ENCODE measurements around the gene SRSF10.
"Not testable (repeated sequence)": the region's sequence is repeated elsewhere in the genome, so short reads cannot be mapped to it uniquely, and the experiment has no call there.

SRSF10 gene

GRCh38 chr1:23979881-23980727, at the start of gene SRSF10:
Gene SRSF10, minus strand, starts transcription at chr1:23980327. Its CDS starts 72 bp downstream, at chr1:23980255.
- peak; percentile 100 for DNase-seq (ENCODE audit: low read depth)

GRCh38 chr1:24027838-24028468, 47.8 kb upstream of the SRSF10 start:
- no peak for DNase-seq (ENCODE audit: low read depth)

DNA sequence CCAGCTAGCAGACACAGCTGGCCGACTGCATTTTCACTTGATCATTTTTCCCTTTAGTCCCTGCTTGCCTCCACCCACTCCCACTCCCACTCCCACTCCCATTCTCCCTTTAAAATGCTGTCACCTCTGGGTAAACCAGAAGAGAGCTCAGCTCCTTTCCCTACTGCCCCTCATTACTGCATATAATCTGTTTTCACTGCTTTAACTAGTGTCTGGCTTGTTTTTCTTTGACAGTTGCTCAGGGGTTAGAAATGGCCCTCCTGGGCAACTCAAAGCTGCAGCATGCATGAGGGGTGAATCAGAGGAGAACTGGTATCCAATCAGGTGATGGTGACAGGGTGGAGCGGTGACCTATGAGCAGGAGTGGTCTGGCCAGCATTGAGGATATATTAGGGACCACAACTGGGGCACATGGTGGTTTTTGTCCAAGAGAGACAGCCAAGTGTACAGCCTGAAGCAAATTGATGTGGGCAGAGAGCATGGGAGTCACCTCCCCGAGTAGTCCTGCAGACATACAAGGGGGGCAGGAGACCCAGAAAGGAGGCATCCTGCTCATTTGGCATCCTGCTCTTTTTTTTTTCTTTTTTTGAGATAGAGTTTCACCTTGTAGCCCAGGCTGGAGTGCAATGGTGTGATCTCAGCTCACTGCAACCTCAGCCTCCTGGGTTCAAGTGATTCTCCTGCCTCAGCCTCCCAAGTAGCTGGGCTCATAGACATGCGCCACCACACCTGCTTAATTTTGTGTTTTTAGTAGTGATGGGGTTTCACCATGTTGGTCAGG, 42.6 kb upstream of the SRSF10 start:
- DNase-seq (ENCODE audit: low read depth): no peak

- DNase-seq (ENCODE audit: low read depth): no peak
These were observed 41.5 kb upstream of the SRSF10 start for GRCh38 chr1:24021403-24022266.

GRCh38 chr1:24020470-24020869, 40.3 kb upstream of the SRSF10 start:
- DNase-seq (ENCODE audit: low read depth): no peak

DNA sequence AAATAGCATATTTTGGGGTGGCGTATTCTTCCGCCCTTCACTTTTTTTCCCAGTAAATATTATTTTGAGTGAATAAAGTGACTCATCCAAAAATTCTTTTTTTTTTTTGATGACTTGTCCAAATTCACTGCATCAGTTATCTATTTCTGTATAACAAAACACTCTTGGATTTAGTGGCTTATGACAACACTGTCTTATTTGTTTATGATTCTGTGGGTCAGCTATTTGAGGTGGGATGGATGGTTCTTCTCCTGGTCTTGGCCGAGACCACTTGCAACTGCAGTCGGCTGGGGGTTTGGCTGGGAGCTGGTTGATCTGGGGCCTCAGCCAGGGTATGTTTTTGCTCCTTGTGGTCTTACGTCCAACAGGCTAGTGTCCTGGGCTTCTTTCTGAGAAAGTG, 39.9 kb upstream of the SRSF10 start:
- no peak for DNase-seq (ENCODE audit: low read depth)

- no peak for DNase-seq (ENCODE audit: low read depth)
These were observed 38.8 kb upstream of the SRSF10 start for GRCh38 chr1:24018611-24019580.

DNA sequence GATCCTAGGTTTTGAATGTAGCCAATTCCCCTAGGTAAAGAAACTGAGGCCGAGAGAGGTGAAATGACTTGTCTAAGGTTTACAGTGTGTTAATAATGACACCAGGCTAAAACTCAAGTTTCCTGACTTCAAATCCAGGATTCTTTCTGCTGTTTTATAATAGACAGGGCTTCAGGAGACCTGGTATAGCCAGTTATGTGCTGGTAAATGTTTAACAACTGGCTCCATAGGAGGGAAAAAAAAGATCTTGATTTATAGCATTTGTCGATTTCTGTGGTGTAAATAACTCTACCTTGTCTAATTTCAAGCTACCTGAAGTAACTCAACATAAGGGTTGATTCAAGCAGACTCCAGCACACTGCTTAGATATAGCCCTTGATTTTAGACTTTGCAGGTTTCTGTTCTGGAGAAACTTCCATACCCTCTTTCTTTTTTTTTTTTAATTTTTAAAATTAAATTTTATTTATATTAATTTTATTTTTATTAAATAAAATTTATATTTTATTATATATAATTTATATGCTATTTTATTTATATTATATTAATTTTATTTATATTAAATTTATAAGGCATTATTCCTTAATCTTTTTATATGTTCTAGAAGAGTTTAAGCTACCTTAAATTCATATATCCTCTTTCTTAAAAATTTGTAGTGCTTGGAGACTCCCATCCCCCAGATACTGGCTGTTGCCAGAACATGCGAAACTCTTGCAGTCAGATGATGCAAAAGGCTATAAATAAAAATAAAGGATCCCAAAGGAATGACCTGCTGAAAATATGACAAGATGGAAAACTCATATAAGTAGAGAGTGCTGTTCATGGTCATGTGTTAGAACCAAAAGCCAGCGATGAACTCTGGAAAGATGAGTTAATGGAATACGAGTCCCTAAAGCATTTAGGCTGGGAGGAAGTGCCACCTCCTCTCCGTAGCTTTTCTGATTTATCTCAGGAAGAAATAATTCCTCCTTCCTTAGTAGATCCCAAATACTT, 35.4 kb upstream of the SRSF10 start:
- no peak for DNase-seq (ENCODE audit: low read depth)

GRCh38 chr1:24012878-24013277, 32.8 kb upstream of the SRSF10 start:
- DNase-seq (ENCODE audit: low read depth): not testable (repeated sequence)

DNA sequence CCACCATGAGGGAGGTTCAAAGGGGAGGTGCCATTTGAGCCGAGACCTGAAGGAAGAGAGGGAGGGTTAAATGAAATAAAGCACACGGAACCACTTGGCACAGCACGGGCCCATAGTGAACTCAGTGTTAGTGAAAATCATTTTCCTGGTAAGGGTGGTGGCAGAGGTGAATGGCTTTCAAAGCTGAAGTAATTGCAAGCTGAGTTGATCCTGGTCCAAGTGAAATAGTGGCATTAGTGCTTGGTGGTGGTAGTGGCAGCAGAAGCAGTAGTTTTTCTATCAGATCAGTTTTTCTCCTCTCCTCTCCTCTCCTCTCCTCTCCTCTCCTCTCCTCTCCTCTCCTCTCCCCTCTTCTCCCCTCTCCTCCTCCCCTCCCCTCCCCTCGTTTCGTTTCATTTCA, 30.5 kb upstream of the SRSF10 start:
- DNase-seq (ENCODE audit: low read depth): no peak

GRCh38 chr1:24009406-24009805, 29.3 kb upstream of the SRSF10 start:
- DNase-seq (ENCODE audit: low read depth): no peak

DNA sequence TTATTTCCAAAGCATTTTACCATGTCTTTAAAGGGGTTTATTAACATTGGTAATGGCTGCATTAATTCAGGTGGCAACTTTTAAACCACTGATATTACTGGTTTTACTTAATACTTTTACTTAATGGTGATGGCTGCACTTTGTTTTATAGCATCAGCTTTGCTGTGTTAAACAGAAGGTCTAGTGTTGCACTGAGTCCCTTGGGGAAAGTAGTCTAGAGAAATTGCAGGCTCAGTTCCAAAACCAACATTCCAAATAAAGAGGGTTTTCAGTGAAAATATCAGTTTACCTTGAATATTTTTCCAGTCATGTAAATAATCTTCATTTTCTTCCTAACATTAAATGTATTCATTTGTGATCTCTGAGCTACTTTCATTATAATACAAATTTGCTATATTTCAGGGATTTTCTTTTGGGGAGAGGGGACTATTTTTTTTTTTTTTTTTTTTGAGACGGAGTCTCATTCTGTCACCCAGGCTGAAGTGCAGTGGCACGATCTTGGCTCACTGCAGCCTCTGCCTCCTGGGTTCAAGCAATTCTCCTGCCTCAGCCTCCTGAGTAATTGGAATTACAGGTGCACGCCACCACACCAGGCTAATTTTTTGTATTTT, 28.6 kb upstream of the SRSF10 start:
- DNase-seq (ENCODE audit: low read depth): not testable (repeated sequence)

DNA sequence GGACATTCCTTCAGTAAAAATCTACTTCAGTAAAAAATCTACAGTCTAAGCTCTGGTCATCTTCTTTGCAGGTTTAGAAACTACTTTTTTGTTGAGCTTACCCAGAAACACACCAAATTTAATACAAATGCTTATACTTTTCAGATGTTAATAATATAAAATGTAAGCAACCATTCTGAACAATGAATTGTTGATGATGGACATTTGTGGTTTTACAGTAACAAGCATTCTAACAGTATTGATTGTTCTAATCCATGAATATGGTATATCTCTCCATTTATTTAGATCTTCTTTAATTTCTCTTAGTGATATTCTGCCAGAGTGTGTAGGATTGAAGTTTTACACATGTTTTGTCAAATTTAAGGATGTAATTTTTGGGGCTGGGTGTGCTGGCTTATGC, 27.0 kb upstream of the SRSF10 start:
- DNase-seq (ENCODE audit: low read depth): no peak

DNA sequence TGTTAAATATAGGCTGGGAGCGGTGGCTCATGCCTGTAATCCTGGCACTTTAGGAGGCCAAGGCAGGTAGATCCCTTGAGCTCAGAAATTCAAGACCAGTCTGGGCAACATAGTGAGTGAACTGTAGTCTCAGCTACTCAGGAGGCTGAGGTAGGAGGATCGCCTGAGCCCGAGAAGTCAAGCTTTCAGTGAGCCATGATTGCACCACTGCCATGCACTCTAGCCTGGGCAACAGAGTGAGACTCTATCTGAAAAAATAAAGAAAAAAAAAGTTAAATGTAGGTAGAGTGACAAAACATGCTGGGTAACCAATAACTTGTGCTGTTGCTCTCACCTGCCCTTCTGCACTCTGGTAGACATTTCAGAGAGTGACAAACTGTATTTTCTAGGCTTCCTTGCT, 25.0 kb upstream of the SRSF10 start:
- no peak for DNase-seq (ENCODE audit: low read depth)

- no peak for DNase-seq (ENCODE audit: low read depth)
These were observed 24.0 kb upstream of the SRSF10 start for GRCh38 chr1:24004132-24004531.

DNA sequence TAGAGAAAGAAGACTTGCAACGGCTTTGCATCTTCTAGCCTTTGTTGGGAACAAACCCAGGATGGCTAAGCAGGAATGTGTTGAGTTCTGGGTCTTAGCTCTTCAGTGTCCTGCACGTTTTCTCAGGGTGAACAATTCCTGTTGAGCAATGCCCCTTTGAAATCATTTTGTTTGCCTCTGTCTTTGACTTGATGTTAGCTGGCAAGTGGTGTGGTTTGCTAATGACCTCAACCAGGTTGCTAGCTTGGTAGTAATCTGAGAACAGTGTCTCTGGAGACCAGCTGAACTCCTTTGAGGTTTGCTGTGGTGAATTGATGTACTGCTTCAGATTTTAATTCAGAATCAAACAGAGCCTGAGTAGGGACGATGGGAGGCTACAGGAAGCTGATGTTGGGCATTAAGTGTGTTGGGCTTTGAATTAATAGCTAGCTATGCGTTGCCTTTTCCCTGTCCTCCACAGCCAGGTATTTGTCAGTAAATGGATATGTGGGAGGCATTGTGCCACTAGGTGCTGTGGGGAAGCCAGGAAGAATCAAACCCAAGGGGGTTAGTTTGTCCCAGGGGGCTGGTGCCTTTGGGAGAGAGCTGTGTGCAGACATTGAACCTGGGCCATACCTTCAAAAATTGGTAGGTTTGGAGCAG, 23.3 kb upstream of the SRSF10 start:
- DNase-seq (ENCODE audit: low read depth): no peak

GRCh38 chr1:24002695-24003094, 22.6 kb upstream of the SRSF10 start:
- no peak for DNase-seq (ENCODE audit: low read depth)

- DNase-seq (ENCODE audit: low read depth): no peak
These were observed 19.1 kb upstream of the SRSF10 start for GRCh38 chr1:23999156-23999671.
